ENCODE results near the gene RNF40.
A peak's percentile ranks its signal among the peaks of the same experiment; 100 is the strongest.

The RNF40 gene

GRCh38 chr16:30740364-30741251 lies 21.5 kb upstream of the RNF40 start:
- peak; percentile 21 for DNase-seq

- peak; percentile 78 for DNase-seq
Observed at GRCh38 chr16:30741461-30741914, 20.6 kb upstream of the RNF40 start.

- DNase-seq: no peak
Observed at GRCh38 chr16:30743716-30744115, 18.4 kb upstream of the RNF40 start.

- DNase-seq: no peak
Observed at GRCh38 chr16:30744183-30744582, 17.9 kb upstream of the RNF40 start.

- DNase-seq: no peak
Observed at GRCh38 chr16:30745082-30745481, 17.0 kb upstream of the RNF40 start.

GRCh38 chr16:30746638-30747175 lies 15.4 kb upstream of the RNF40 start:
- DNase-seq: no peak

- peak; percentile 11 for DNase-seq
Observed at GRCh38 chr16:30747331-30747730, 14.8 kb upstream of the RNF40 start.

- peak; percentile 99 for DNase-seq
Observed at GRCh38 chr16:30747799-30748633, 14.1 kb upstream of the RNF40 start, which contains the start of gene PHKG2. PHKG2 (plus strand) TSS chr16:30748425; CDS start chr16:30748821, 396 bp downstream.

- DNase-seq: peak; percentile 34
Observed at GRCh38 chr16:30748634-30749445, 13.3 kb upstream of the RNF40 start.

- DNase-seq: no peak
Observed at GRCh38 chr16:30750201-30750600, 11.9 kb upstream of the RNF40 start.

GRCh38 chr16:30750876-30751465 lies 11.2 kb upstream of the RNF40 start:
- DNase-seq: no peak

GRCh38 chr16:30753596-30753995 lies 8.5 kb upstream of the RNF40 start:
- DNase-seq: no peak

GRCh38 chr16:30755955-30756780 lies 6.0 kb upstream of the RNF40 start:
- DNase-seq: no peak

GRCh38 chr16:30756781-30757100 lies 5.4 kb upstream of the RNF40 start:
- no peak for DNase-seq

GRCh38 chr16:30757316-30757715 lies 4.8 kb upstream of the RNF40 start:
- no peak for DNase-seq

- DNase-seq: no peak
Observed at GRCh38 chr16:30758988-30759491, 3.1 kb upstream of the RNF40 start.

- no peak for DNase-seq
Observed at GRCh38 chr16:30760001-30760559, 2.0 kb upstream of the RNF40 start.

- DNase-seq: no peak
Observed at GRCh38 chr16:30760577-30761426, 1.3 kb upstream of the RNF40 start.

- peak; percentile 23 for DNase-seq
Observed at GRCh38 chr16:30761427-30761927, 645 bp upstream of the RNF40 start.
